GM12892 (cell line): ENCODE data around the gene CABCOCO1.

Source experiments
- DNase-seq: peaks from one replicate; pipeline ENCODE4 v3.0.0; 2011; ENCODE audit not compliant: insufficient read length
- FAIRE-seq: peaks from 2 replicates; lab custom pipeline; 2011; peaks lifted over from hg19 to GRCh38; lab: Jason Lieb, UNC
- POLR2A ChIP-seq: IDR thresholded peaks from 2 replicates; pipeline ENCODE4 v1.6.1; 2011; ENCODE audit warnings: low read depth, low read length, control low read depth
- POLR2AphosphoS5 ChIP-seq: IDR thresholded peaks from 2 replicates; pipeline ENCODE4 v1.6.1; 2011; ENCODE audit warnings: low read depth, low read length, control low read depth
- TAF1 ChIP-seq: IDR thresholded peaks from 2 replicates; pipeline ENCODE4 v1.6.1; 2011; ENCODE audit warnings: low read depth, mild to moderate bottlenecking, control low read depth, low read length, borderline replicate concordance

CABCOCO1 gene

GRCh38 chr10:61629576-61629975 lies 33.2 kb upstream of the CABCOCO1 start:
- TF ChIP-seq POLR2AphosphoS5 (no peak), POLR2A (no peak), TAF1 (no peak)
- DNase-seq (no peak), FAIRE-seq (no peak)

GRCh38 chr10:61632057-61632670 lies 30.6 kb upstream of the CABCOCO1 start:
- TF ChIP-seq TAF1 (no peak), POLR2AphosphoS5 (no peak), POLR2A (no peak)
- FAIRE-seq (no peak), DNase-seq (no peak)

- no peak for FAIRE-seq
- DNase-seq = no peak
- no peak for TF ChIP-seq POLR2AphosphoS5
- TF ChIP-seq POLR2A = no peak
- TF ChIP-seq TAF1 = no peak
These were observed 29.1 kb upstream of the CABCOCO1 start for GRCh38 chr10:61633665-61634064.

GRCh38 chr10:61634746-61635145 lies 28.0 kb upstream of the CABCOCO1 start:
- FAIRE-seq (no peak), DNase-seq (no peak)
- TF ChIP-seq TAF1 (no peak), POLR2A (no peak), POLR2AphosphoS5 (no peak)

- DNase-seq (no peak), FAIRE-seq (no peak)
- TF ChIP-seq POLR2AphosphoS5 (no peak), TAF1 (no peak)
These were observed 27.3 kb upstream of the CABCOCO1 start for GRCh38 chr10:61635471-61635870.

GRCh38 chr10:61635932-61636331 lies 26.8 kb upstream of the CABCOCO1 start:
- DNase-seq (no peak), FAIRE-seq (no peak)

GRCh38 chr10:61639952-61640351 lies 22.8 kb upstream of the CABCOCO1 start:
- FAIRE-seq (no peak), DNase-seq (no peak)
- TF ChIP-seq TAF1 = no peak
- no peak for TF ChIP-seq POLR2AphosphoS5
- no peak for TF ChIP-seq POLR2A

More at GRCh38 chr10:61635932-61636331, 26.8 kb upstream of the CABCOCO1 start:
- TF ChIP-seq TAF1 (no peak), POLR2A (no peak), POLR2AphosphoS5 (no peak)

- no peak for TF ChIP-seq TAF1
- TF ChIP-seq POLR2A = no peak
- no peak for TF ChIP-seq POLR2AphosphoS5
- FAIRE-seq (no peak), DNase-seq (no peak)
These were observed 21.9 kb upstream of the CABCOCO1 start for GRCh38 chr10:61640856-61641255.

- no peak for FAIRE-seq
- TF ChIP-seq POLR2AphosphoS5 (no peak), POLR2A (no peak), TAF1 (no peak)
- DNase-seq = no peak
These were observed 20.6 kb upstream of the CABCOCO1 start for GRCh38 chr10:61642150-61642571.

GRCh38 chr10:61642676-61643075 lies 20.1 kb upstream of the CABCOCO1 start:
- TF ChIP-seq POLR2A (no peak), POLR2AphosphoS5 (no peak), TAF1 (no peak)
- no peak for DNase-seq
- FAIRE-seq = no peak

- no peak for FAIRE-seq
- no peak for TF ChIP-seq TAF1
- TF ChIP-seq POLR2A = no peak
- no peak for TF ChIP-seq POLR2AphosphoS5
- DNase-seq = no peak
These were observed 19.4 kb upstream of the CABCOCO1 start for GRCh38 chr10:61643316-61643751.

- no peak for DNase-seq
- no peak for TF ChIP-seq POLR2A
- TF ChIP-seq TAF1 = no peak
- no peak for TF ChIP-seq POLR2AphosphoS5
- no peak for FAIRE-seq
These were observed 9.0 kb upstream of the CABCOCO1 start for GRCh38 chr10:61653699-61654098.

GRCh38 chr10:61655335-61655851 lies 7.3 kb upstream of the CABCOCO1 start:
- no peak for TF ChIP-seq POLR2A
- no peak for TF ChIP-seq POLR2AphosphoS5
- TF ChIP-seq TAF1 = no peak
- DNase-seq = no peak
- no peak for FAIRE-seq
